BLaER1 treated with 17β-estradiol and CSF1 and Interleukin-3, amounts not matched to agents 10 nM and 100 nM (cell line): ENCODE data around the gene MORF4L1.

Source experiments
- H3K27ac ChIP-seq, 11 experiments: shearing (Covaris generic); formaldehyde crosslinking; 2 replicates each; pipeline ENCODE4 v1.8.1; 2022
- H3K27me3 ChIP-seq, 11 experiments: shearing (Covaris generic); formaldehyde crosslinking; 2 replicates each; pipeline ENCODE4 v1.8.1; 2022
- H3K36me3 ChIP-seq, 11 experiments: shearing (Covaris generic); formaldehyde crosslinking; 2 replicates each; pipeline ENCODE4 v1.8.1; 2022
- H3K4me1 ChIP-seq, 10 experiments: shearing (Covaris generic); formaldehyde crosslinking; 2 replicates each; pipeline ENCODE4 v1.8.1; 2022
- H3K4me2 ChIP-seq, 11 experiments: shearing (Covaris generic); formaldehyde crosslinking; 2 replicates each; pipeline ENCODE4 v1.8.1; 2022
- H3K4me3 ChIP-seq, 10 experiments: shearing (Covaris generic); formaldehyde crosslinking; 2 replicates each; pipeline ENCODE4 v1.8.1; 2022
- H3K9ac ChIP-seq, 11 experiments: shearing (Covaris generic); formaldehyde crosslinking; 2 replicates each; pipeline ENCODE4 v1.8.1; 2022
- H3K9me3 ChIP-seq, 11 experiments: shearing (Covaris generic); formaldehyde crosslinking; replicated peaks in 1 of 11; 2 replicates each; pipeline ENCODE4 v1.8.1; 2022
- H4K20me1 ChIP-seq, 11 experiments: shearing (Covaris generic); formaldehyde crosslinking; 2 replicates each; pipeline ENCODE4 v1.8.1; 2022
- Cebpa-rat ChIP-seq, 11 experiments: shearing (Covaris generic); IDR thresholded peaks; 2 replicates each; pipeline ENCODE4 v1.8.1; 2022

Gene MORF4L1

DNA sequence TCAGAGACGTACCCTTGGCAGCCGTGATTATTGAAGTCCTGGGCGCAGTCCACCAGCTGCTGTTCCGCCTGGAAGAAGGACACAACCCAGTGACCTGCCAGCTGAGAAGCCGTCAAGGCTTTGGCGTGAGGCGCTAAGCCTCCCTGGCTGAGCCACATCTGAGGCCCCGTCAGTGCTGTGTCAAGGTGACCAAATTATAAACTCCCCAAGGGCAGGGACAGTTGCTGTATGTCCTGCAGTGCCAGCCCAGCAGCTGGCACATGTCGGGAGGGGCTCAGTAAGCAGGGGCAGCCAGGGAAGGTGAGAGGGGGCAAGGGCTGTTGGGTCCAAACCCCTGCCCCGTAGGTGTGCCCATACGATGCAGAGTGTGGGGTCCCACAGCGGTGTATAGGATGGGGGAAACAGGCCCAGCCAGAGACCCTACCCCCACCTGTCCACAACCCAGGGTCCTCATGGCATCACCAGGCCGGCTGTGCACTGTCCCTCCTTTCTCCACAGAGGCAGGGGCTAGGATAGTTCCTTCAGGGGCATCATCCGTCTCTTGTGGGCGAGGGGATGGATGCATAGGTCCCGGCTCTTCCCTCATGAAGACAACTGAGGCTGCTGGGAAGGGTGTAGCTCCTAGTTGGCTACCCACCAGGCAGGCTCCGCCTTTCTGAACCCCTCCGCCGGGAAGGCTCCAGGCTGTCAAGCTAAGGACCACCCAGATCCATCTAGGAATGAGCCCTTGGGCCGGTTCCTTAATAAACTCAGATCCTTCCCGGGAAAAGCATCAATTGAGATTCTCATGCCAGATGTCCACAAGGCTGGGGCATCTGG lies 59.0 kb downstream of the MORF4L1 start:
- no peak for TF ChIP-seq Cebpa-rat (IDR thresholded peaks at IDR 0.05)
- H3K4me2 ChIP-seq, result no peak overlapping the region
- H3K27me3 ChIP-seq, result no peaks in the 10 kb centered on the region
- no peaks in the 10 kb centered on the region for H3K9me3 ChIP-seq
- H3K9ac ChIP-seq, result no peak overlapping the region
- peaks cover 50 to 100% (median 79%) of the 10 kb centered on the region in 11 experiments for H3K36me3 ChIP-seq
- peaks cover 21 to 62% (median 32%) of the 10 kb centered on the region in 10 experiments for H3K4me1 ChIP-seq
- no peak overlapping the region for H3K4me3 ChIP-seq
- peak overlapping the region in 4 of 11 experiments; percentile 0 to 26 (median 12); a peak in 4 of 22 replicates for H3K27ac ChIP-seq
- H4K20me1 ChIP-seq, result peaks cover 0 to 79% (median under 1%) of the 10 kb centered on the region in 11 experiments; a peak in 10 of 22 replicates

DNA sequence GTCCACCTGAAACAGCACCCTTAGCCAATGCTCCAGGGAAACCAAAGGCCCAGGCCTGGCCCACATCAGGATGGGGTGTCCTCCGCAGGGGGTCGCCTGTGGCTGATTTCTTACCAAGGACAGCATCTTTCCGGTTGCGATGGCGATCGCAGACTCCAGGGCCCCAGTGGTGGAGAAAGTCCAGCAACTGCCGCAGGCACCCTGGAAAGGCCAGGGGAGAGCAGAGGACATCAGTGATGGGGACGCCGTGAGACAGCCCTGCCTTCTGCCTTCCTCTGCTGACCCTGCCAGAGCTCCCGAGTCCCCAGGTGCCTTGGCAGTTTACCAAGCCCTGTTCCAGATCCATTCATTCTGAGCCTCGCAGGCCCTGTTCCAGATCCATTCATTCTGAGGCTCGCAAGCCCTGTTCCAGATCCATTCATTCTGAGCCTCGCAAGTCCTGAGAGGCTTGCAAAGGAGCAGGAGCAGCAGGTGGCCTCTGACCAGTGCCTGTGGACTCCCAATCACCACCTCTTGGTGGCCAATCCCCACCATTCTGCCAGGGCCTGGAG lies 59.6 kb downstream of the MORF4L1 start:
- Histone ChIP-seq H3K27me3 (no peaks in the 10 kb centered on the region), H3K4me2 (no peak overlapping the region)
- TF ChIP-seq Cebpa-rat (IDR thresholded peaks at IDR 0.05), result no peak

DNA sequence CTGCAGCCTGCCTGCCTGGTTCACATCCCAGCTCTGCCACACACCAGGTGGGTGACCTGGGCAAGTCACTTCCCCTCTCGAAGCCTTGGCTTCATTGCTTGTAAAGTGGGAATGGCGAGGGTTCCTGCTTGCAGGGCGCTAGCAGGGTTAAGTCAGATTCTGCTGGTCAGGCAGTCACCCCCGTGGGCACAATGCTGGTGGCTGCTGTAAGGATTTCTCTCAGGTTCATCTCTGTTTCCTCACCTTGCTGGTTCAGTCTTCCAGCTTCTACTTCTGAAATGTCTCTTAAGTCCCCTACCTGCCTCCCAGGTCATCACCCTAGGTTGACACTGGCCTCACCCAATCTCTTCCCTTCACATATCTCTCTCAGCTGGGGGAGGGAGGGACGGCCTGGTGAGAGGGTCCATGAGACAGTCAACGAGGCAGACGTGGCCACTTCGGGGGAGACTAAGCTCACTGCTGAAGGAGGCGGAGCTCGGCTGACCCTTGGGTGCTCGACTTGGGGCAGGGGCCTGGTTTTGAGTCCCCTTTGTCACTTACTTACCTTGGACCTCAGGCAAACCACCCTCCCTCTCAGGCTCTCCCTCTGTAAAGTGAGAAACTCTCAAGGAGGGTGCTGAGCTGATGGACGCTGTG lies 60.6 kb downstream of the MORF4L1 start:
- Histone ChIP-seq H3K27ac (no peak overlapping the region), H3K4me1 (peaks cover 38 to 65% (median 46%) of the 10 kb centered on the region in 10 experiments), H4K20me1 (peaks cover 0 to 63% (median 0%) of the 10 kb centered on the region in 11 experiments; a peak in 7 of 22 replicates), H3K36me3 (peaks cover 36 to 97% (median 62%) of the 10 kb centered on the region in 11 experiments), H3K9ac (no peak overlapping the region), H3K4me2 (no peak overlapping the region), H3K4me3 (no peak overlapping the region), H3K27me3 (no peaks in the 10 kb centered on the region), H3K9me3 (no peaks in the 10 kb centered on the region)
- TF ChIP-seq Cebpa-rat (IDR thresholded peaks at IDR 0.05), result no peak

More for the DNA sequence above, 59.6 kb downstream of the MORF4L1 start:
- Histone ChIP-seq H3K4me1 (peaks cover 28 to 62% (median 38%) of the 10 kb centered on the region in 10 experiments), H3K4me3 (no peak overlapping the region), H3K36me3 (peaks cover 43 to 97% (median 72%) of the 10 kb centered on the region in 11 experiments), H3K27ac (no peak overlapping the region), H4K20me1 (peaks cover 0 to 72% (median 0%) of the 10 kb centered on the region in 11 experiments; a peak in 9 of 22 replicates), H3K9ac (no peak overlapping the region), H3K9me3 (no peaks in the 10 kb centered on the region)

DNA sequence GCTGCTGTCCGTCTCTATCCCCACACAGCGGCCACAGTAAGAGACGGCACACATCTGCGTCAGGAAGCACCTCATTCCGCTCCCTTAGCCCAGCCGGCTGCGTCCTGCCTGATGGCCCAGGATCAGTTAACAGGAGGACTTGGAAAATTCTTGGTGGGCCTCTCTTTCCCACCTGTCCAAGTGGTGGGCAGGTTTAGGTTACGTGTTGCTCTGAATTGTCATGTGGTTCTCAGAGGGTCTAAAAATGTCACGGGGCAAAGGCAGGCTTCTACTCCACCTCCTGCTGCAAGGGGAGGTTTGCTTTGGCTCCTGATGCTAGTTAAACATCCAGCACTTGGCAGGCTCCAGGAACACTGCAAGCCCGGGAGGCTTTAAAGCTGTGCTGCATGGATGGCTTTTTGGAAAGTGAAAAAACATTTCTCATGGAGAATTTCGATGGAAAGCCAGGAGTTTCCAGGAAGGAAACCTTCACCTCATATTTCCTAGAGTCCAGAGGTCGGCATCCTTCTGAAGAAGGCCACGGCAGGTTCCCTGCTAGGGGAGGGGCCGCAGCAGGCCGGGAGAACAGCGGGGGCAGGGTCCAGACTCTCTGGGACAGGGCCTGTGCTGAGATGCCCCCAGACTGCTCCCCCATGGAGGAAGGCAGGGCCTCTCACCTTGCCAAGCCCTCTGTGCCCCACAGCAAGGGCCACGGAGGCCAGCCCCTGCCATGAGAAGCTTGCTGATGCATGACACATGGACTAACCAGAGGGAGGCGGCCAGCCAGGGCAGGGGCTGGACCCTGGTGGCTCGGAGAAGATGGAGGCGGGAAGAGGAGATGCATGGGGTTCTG lies 61.3 kb downstream of the MORF4L1 start:
- peak overlapping the region in 3 of 11 experiments; percentile 1 to 34 (median 9); a peak in 1 of 22 replicates for H3K9ac ChIP-seq
- peaks cover 45 to 71% (median 53%) of the 10 kb centered on the region in 10 experiments for H3K4me1 ChIP-seq
- H3K36me3 ChIP-seq, result peaks cover 36 to 92% (median 61%) of the 10 kb centered on the region in 11 experiments

DNA sequence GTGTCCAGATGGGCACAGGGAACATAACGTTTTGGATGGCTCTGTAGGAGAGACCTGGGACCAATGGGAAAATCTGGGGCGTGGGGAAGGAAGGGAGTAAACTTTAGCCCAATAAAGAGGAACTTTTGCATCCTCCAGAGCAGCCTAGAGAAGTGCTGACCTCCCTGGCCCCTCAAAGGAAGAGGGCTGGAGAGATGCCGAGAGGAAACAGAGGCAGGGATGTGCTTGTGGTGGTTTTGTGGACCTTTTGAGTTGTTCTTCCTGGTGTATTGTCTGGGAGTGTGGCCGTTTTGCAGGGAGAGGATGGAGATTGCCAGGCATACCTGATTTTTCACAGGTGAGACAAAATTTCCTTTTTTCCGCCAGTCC lies 61.9 kb downstream of the MORF4L1 start:
- H3K4me2 ChIP-seq, result peak overlapping the region in 7 of 11 experiments; percentile 52 to 100 (median 86); a peak in 16 of 22 replicates
- no peaks in the 10 kb centered on the region for H3K9me3 ChIP-seq
- H3K9ac ChIP-seq, result 0 out of 22 replicates have a peak overlapping the region, but pooled peaks of 2 of the 11 experiments have one; percentile 1 to 9
- H3K4me3 ChIP-seq, result peak overlapping the region in 1 of 10 experiments; percentile 2; a peak in 1 of 20 replicates
- H3K27me3 ChIP-seq, result no peaks in the 10 kb centered on the region
- peaks cover 36 to 87% (median 57%) of the 10 kb centered on the region in 11 experiments for H3K36me3 ChIP-seq
- no peak for TF ChIP-seq Cebpa-rat (IDR thresholded peaks at IDR 0.05)
- H4K20me1 ChIP-seq, result peaks cover 0 to 49% (median 0%) of the 10 kb centered on the region in 11 experiments; a peak in 7 of 22 replicates
- peak overlapping the region in 3 of 11 experiments; percentile 20 to 37 (median 28); a peak in 4 of 22 replicates for H3K27ac ChIP-seq
- H3K4me1 ChIP-seq, result peaks cover 51 to 75% (median 59%) of the 10 kb centered on the region in 10 experiments

More for the DNA sequence above, 61.3 kb downstream of the MORF4L1 start:
- Histone ChIP-seq H3K27ac (peak overlapping the region in 3 of 11 experiments; percentile 20 to 37 (median 28); a peak in 4 of 22 replicates), H3K9me3 (no peaks in the 10 kb centered on the region), H3K27me3 (no peaks in the 10 kb centered on the region), H4K20me1 (peaks cover 0 to 55% (median 0%) of the 10 kb centered on the region in 11 experiments; a peak in 7 of 22 replicates), H3K4me3 (0 out of 20 replicates have a peak overlapping the region, but pooled peaks of 1 of the 10 experiments have one; percentile 2), H3K4me2 (peak overlapping the region in 7 of 11 experiments; percentile 52 to 100 (median 86); a peak in 16 of 22 replicates)
- TF ChIP-seq Cebpa-rat (IDR thresholded peaks at IDR 0.05), result no peak

DNA sequence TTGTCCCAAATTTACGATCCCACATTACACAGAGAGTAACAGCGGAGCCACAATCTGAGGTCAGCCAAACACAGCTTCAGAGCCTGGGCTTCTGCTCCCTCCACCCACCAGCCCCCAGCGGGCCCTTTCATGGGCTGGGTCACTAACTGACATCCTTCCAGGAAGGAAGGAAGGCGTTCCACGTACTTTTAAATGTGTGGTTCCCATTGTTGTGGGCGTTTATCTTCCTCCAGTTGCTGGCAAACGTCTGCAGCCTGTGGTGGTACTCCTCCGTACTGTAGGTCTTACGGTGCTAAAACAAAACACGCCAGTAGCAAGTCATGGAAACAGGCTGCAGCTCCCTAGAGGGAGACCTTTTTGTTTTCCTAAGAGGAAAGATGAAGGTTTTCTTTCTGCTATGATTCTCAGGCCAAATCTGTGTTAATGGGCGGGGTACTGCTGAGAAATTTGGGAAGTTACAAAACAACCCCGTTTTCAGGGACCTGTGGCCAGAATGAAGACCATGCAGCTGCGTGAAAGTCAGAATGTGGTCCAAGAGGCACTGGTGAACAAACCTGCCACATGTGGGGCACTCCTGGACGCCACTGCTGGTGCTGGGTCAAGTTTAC lies 64.5 kb downstream of the MORF4L1 start:
- H3K27ac ChIP-seq, result peak overlapping the region; percentile 77 to 97 (median 91)
- H3K4me3 ChIP-seq, result peak overlapping the region; percentile 44 to 77 (median 60)
- peaks cover 23 to 78% (median 44%) of the 10 kb centered on the region in 11 experiments; a peak in 21 of 22 replicates for H3K36me3 ChIP-seq
- H3K9ac ChIP-seq, result peak overlapping the region; percentile 73 to 88 (median 82)
- H3K9me3 ChIP-seq, result no peaks in the 10 kb centered on the region
- H3K4me2 ChIP-seq, result peak overlapping the region; percentile 75 to 100 (median 86)
- H3K4me1 ChIP-seq, result peaks cover 57 to 91% (median 73%) of the 10 kb centered on the region in 10 experiments
- H3K27me3 ChIP-seq, result no peaks in the 10 kb centered on the region
- TF ChIP-seq Cebpa-rat (IDR thresholded peaks at IDR 0.05), result no peak
- peaks cover 0 to 26% (median 0%) of the 10 kb centered on the region in 11 experiments; a peak in 3 of 22 replicates for H4K20me1 ChIP-seq

DNA sequence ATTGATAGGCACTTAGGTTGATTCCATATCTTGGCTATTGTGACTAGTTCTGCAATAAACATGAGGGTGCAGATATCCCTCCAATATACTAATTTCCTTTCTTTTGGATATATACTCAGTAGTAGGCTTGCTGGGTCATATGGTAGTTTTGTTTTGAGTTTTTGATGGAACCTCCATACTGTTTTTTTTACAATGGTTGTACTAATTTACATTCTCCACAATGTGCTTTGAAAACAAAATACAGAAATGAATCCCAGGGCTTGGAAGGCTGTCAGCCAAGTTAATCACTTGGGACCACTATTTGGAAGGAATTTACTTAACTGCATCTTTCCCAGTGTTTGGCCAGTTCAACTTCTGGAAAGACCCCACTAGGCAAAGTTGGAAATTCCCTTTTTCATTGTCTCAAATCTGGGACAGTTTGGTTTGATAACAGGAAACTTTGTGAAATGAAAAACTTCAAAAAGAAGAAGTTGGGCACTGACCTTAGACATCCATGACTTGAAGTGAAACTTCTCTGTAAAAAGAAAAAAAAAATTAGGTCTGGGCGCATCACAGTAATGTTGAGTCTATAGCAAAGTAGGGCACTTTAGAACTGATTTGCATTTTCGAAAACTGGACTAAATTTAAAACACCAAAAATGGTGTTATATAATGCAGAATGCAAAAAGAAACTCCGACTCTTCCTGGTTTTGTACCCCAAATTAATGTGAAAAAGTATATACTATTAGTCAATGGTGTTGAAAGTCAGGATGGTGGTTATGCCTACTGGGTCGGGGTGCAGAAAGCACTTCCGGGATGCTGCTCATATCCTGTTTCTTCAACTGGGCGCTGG lies 66.2 kb downstream of the MORF4L1 start:
- Histone ChIP-seq H3K4me1 (peaks cover 71 to 96% (median 83%) of the 10 kb centered on the region in 10 experiments), H3K4me3 (peak overlapping the region in 7 of 10 experiments; percentile 5 to 51 (median 32); a peak in 8 of 20 replicates), H3K9me3 (no peaks in the 10 kb centered on the region), H3K27me3 (no peaks in the 10 kb centered on the region), H3K36me3 (peaks cover 12 to 74% (median 32%) of the 10 kb centered on the region in 11 experiments; a peak in 21 of 22 replicates), H4K20me1 (peaks cover 0 to 9% (median 0%) of the 10 kb centered on the region in 11 experiments; a peak in 2 of 22 replicates), H3K27ac (peak overlapping the region; percentile 83 to 97 (median 91)), H3K4me2 (peak overlapping the region; percentile 75 to 100 (median 86)), H3K9ac (peak overlapping the region in 10 of 11 experiments; percentile 30 to 88 (median 82); a peak in 17 of 22 replicates)
- peak in 3 of 11 experiments; percentile 7 to 53 (median 26); a peak in 1 of 22 replicates for TF ChIP-seq Cebpa-rat (IDR thresholded peaks at IDR 0.05)
